Renal pelvis (tissue), 4 donors: ENCODE results near the gene ASB15. TPM values are rescaled to one million over a fixed set of nuclear protein-coding genes. Genes with fewer than 3 reads are reported as not detected.
A peak's percentile ranks its signal among the peaks of the same experiment; 100 is the strongest.

Experiments used
- DNase-seq: peaks from one replicate; pipeline ENCODE4 v3.0.0-alpha.2; 2013
- polyA plus RNA-seq, 3 donors: library from polyadenylated mRNA; unstranded; fragments of 120-200 nt; gene quantifications; one replicate each; pipeline ENCODE4 v1.2.1, GENCODE V29; 2013; ENCODE audit not compliant: insufficient read length in 3 of 3

ASB15 gene
- polyA plus RNA-seq, 3 donors: 1.8 to 2.1 (median 1.9) TPM

DNA sequence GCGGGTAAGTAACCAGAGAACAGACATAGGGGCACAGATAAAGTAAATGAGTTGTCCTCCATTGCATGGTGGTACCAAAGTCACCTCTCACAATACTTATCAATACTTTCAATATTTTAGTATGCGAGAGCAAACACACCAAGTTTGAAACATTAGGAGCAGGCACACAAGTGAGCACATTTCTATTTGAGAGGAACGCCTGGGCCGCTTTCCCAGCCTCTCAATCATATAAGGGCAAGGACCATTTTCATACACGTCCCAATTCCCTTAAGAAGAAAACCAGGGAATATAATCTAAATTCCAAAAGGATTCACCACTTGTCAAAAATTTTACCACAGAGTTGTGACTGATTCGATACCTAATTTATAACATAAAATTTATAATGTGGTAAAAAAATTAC lies 61.6 kb downstream of the ASB15 start:
- no peak for DNase-seq

DNA sequence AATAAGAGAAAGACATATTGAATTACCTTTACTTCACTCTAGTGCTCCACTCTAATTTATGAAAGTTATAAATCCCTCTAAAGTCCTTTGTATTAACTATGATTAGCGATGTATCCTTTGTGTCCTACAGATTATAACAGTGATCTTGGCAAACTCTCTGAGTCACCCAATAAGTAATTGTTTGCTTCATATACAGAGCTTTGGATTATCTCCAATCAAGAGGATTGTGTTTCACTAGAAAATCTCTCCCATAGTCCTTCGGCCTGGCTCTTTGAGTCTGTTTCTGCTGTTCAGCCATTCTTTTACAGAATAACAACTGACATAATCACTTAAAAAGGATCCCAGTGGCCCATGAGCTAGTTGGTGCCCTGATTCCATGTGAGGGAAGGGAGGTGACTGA lies 63.5 kb downstream of the ASB15 start:
- DNase-seq: no peak

DNA sequence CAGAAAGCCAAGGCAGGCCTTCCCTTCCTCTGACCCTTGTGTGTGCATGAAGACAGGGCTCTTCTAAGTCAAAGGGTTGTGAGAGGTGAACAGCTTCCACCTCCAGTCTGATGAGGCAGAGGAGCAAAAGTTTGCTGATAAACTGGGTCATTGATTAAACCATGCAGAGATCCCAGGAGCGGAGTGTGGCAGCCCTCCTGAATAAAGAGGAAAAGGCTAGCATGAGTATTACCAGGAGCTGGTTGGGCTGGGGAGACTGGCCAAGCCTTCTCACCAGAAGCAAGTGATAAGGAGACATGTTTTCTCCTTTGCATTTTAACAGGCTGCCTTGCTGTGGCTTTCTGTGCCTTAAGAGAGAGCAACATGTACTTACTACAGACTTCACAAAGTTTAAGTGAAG lies 64.3 kb downstream of the ASB15 start:
- no peak for DNase-seq

DNA sequence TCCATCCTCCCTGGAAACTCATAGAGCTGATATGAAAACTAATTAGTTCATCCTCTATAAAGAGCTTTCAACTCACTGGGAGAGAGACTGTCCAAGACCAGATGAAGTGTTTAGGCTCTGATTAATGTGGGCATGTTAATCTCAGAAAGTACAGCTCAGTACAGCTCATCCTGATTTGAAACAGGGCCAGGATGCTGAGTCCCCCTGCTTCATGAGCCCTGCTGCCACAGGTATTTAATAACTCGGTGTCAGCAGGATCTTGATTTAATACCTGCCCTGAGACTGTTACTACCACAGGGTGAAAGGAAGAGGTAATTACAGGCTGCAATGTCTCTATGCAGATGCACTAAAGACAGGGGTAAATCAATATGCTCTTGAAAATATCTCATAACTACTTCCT lies 64.9 kb downstream of the ASB15 start:
- DNase-seq: no peak

DNA sequence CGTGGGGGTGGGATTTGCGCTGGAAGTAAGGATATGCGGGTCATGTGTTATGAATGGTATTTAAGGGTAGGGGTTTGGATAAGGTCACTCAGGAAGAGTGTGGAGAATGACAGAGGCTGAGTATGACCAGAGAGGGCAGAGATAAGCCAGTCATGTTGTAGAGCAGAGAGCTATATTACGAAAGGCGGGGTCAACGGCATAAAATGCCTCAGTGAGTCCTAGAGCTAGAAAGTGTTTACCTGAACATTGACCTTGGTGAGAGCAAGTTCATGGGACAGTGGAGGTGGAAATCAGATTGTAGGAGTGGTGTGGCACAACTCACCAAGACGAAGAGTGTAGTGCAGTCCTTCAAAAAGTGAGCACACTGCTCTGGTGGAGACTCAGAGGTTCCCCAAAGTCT lies 67.9 kb downstream of the ASB15 start:
- DNase-seq: no peak

DNA sequence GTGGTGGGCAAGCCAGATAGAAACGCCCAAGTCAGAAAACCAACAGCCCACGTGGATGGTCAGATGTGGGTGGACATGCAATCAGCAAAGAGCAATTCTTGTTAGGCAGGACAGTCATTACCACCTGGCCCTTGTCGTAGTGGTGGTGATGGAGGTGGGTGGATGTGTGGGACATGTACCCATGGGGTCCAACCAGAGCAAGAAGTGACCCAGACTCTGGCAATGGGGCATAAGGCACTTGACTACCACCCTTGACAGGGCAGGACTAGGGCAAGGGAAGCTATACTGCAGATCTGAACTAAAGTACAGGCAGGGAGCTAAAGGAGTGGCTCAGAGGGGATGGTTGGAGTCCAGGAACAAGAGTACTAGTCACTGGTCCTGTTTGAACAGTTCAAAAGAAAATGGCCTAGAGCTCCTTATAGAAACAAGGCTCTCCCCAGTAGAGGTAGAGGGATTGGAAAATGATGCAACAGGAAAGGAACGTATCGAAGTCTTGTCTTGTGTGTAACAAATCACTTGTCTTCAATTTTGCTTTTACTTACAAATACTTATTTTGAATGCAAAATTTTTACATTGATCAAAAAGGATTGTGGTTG lies 71.6 kb downstream of the ASB15 start:
- no peak for DNase-seq

DNA sequence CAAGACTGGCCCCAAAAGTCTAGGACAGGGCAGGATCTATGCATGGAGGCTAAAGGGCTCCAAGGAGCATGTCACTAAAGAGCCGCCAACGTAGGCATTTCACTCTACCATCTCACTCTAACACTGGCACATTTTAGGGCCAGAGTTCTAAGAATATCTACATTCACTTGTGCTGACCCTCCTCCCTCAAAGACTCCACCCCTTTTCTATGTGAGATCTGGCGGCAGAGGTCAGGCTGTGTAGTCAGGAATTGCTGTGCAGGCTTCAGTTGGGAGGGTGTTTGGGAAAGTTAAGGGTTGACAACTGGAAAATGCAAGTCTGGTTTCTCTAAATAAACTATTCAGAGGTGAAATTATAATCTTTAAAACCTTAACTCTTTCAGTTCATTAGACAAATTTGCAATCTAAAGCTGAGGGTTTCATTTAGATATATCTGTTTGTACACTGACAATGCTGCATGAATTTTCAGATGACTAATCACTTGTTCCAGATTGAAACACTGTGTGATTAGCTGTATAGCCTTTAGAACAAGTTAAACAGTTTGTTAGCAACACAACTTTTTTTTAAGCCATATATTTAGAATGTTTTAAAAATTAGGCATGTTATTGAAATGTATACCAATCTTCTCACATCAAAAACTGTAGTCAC lies 72.3 kb downstream of the ASB15 start:
- no peak for DNase-seq

DNA sequence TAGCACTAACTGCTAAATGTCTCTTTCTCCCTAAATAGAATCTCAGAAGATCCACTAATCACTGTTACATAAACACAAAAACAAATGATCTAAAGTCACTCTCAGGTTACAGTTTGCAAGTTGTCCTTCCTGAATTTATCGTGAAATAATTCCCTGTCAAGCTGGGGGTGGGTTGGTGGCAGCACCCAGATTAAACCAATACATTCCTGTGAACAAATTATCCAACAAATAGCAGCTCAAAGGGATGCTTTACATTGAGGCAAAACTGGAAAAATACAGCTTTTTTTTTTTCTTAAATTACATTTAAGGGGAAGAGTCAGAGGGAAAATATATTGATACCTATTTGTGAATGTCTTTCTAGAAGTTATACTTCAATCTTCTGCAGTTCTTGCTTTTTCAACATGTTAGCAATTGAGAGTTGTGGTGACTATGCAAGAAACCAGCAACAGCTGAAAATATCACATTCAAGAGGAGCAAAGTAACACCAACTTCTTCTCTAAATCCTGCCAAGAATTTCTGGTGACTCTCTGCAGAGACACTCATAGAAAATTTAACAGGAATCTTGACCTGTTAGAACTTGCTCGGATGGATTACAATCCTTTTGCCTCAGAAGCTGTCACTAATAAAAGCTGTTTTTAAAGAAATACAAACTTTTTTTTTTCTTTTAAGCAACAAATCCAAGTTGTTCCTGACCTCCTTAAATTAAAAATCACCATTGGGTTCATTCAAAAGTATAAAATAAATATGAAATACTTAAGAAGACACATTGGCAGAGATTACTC lies 73.0 kb downstream of the ASB15 start:
- no peak for DNase-seq

DNA sequence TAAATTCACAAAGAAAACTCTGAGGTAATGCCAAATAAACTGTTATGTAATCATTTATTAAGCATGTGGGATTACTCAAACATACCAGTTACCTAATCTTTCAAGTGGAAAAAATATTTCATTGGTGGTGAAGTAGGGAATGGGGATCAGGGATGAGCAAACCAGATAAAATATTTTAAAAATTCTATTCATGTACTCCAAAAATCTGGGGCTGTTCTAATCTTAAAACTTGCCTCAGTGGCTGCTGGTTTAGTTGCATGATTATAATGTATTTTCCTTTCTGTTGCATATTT lies 73.5 kb downstream of the ASB15 start:
- DNase-seq: no peak

DNA sequence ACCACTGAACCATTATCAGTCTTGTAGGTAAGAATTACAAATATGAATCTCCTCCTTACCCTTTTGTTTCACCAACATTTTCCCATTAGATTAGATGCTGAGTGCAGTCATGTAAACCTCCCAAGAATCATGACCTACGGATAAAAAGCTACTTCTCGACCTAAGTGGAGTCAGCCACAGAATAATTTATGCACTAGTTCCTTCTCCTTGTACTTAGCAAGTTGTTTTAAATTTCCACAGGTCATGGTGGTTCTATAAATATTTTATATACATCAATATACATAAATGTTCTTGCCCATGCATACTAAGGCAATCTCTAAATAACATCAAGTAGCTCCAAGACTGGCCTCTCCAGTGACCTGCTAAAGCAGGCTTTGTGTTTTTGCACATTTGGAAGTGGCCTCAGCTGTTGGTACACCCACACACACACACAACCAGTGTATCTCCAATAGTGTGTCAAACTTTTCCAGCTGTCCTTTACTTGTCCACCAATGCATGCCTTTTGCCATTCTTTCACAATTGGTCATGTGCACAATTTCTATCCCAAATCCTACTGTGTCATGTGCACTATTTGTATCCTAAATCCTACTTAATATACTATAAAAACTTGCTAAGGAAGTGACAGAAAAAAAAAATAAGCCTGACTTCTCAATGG lies 75.6 kb downstream of the ASB15 start:
- DNase-seq: no peak

DNA sequence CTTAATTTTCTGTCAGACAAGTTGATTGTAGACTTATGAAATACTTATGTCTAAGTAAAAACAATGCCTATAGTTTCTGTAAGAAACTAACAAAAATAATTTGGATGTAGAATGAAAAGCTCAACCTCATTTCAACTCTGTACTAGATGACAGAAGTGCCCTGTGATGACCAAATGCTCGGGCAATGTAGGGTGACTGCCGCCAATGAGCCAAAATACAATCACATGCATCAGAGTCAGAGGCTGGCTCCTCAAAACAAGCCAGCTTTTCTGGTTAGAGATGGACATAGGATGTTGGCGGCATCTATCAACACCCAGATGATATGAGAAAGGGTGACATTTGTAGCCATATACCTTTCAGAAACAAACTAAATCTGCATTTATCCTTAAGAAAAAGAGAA lies 78.0 kb downstream of the ASB15 start:
- no peak for DNase-seq

DNA sequence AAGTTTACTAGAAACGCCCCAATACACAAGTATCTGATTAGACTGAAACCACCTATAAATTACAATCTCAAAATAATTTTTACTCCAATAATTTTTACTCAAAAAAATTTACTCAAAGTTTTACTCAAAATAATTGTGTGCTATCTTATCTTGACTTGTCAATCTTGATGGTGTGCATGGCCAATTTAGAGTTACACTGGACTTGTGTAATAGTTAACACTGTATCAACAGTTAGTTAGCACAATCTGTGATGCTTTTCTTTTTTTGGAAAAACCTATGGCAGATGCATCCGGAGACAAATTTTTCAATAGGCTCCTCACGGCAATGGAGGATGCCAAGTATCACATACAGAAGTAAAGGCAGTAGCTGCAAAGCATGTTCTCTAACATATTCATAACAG lies 79.0 kb downstream of the ASB15 start:
- no peak for DNase-seq

DNA sequence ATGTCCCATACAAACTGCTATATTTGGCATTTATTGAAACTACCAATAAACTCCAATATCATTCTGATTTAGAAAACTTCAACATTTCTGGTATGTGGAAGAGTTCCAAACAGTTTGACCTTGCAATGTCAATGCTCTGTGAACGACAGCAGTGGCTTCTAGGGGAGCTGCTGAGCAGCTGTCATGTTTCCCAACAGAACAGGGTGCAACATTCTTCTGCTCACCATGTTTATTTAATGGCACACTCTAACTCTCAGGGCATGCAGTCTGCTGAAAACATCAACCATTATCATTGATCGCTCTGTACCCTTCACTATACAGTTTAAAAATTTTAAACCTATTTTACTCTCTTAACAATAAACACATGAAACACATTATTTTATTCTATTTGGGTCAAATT lies 79.9 kb downstream of the ASB15 start:
- no peak for DNase-seq

DNA sequence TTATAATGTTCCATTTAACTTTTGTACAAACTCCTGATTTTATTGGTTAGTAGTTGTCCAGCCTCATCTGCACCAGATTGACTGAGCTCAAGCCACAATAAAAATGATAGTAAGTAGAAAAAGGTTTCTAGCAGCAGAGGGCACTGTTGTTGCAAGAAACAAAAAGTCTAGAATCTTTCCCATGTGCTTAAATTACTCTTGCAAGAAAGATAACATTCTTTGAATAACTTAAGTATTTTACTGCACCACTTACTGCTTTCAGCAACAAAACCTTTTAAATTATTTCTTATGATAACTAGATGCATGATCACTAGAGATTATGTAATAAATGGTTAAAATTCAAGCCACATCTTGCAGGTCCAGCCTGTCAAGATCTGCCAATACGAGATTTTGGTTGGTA lies 81.1 kb downstream of the ASB15 start:
- DNase-seq: peak; percentile 62

DNA sequence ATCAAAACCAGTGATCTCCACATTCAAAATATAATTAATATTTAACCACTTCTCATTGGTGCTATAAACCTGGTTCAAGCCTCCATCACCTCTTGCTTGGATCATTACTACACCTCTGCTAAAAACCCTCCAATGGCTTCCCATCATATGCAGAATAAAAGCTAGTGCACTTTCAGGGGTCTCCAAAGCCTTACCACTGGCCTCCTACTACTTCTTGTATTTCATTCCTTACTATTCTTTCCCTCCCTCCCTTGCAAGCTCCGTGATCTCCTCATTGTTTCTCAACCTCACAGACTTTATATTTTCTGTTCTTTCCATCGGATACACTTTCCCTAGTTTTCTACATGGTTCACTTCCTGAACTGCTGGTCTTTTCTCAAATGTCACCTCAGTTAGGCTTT lies 85.5 kb downstream of the ASB15 start:
- no peak for DNase-seq

DNA sequence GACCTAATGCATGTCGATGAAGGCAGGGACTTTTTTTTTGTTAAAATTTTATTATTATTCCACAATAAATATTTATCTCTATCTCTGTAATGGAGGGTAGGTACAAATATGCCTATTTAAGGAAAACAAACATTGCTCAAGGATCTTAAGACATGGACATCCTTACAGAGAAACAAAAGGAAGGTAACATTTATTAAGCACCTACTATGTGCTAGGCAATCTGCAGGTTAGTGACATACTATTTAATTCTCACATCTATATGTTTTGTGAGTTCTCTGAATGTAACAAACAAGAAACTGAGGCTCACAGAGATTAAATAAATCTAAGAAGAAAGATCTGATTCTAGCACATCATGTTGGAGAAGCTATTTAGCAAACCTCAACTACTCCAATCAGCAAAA lies 86.1 kb downstream of the ASB15 start:
- no peak for DNase-seq

Other genes with a start within 250 kb of the ASB15 start
- gene IQUB, start 67.2 kb upstream of the ASB15 start, polyA plus RNA-seq: 1 to 10 TPM; 4.4 to 7.8 (median 6.3) TPM
- gene NDUFA5, start 44.0 kb upstream of the ASB15 start, polyA plus RNA-seq: 100 to 1,000 TPM; 188 to 207 (median 201) TPM
- gene LMOD2, start 54.0 kb downstream of the ASB15 start, polyA plus RNA-seq: under 1 TPM in 1 of 3 donors, not detected in 2; 0.25 TPM
- 10 to 100 TPM; 67.6 to 71.6 (median 70.0) TPM for gene WASL, start 147.2 kb downstream of the ASB15 start, polyA plus RNA-seq
- under 1 TPM; 0.10 to 0.19 (median 0.15) TPM for gene HYAL4, start 243.3 kb downstream of the ASB15 start, polyA plus RNA-seq